Endothelial cell of umbilical vein (primary cell): ENCODE data around the gene TM9SF1. TPM values are rescaled to one million over a fixed set of nuclear protein-coding genes. Genes with fewer than 3 reads are reported as not detected.

Experiments used
- BruUV-seq: library from RNA; stranded (reverse); fragments of 400-500 nt; replicated peaks from 2 replicates; lab custom pipeline; 2021; lab: Mats Ljungman, UMichigan
- CTCF ChIA-PET: fragments of 300-600, 350-600 bp; sonication (Branson Sonifier 250); formaldehyde crosslinking; loops from one replicate; lab custom pipeline; 2021; ENCODE audit warnings: antibody characterized with exemption, inconsistent platforms; lab: Charles Lee
- POLR2A ChIA-PET: fragments of 300-600, 350-600 bp; sonication (Branson Sonifier 250); formaldehyde crosslinking; loops from one replicate; lab custom pipeline; 2021; ENCODE audit warnings: antibody characterized with exemption, inconsistent platforms; lab: Charles Lee
- DNase-seq: peaks from one replicate; pipeline ENCODE4 v3.0.0-alpha.2; 2011; ENCODE audit warnings: low read depth, low spot score
- FAIRE-seq: peaks from 2 replicates; lab custom pipeline; 2011; peaks lifted over from hg19 to GRCh38; lab: Jason Lieb, UNC
- H2AFZ ChIP-seq: 2 replicates; pipeline ENCODE4 v1.6.0; 2012; ENCODE audit warnings: low read depth, low read length, control low read depth, inconsistent platforms
- H3K27ac ChIP-seq: 2 replicates; pipeline ENCODE4 v1.5.1; 2011; ENCODE audit warnings: low read depth, mild to moderate bottlenecking, control low read depth, low read length, moderate library complexity; ENCODE audit not compliant: insufficient read depth
- H3K27me3 ChIP-seq, 2 experiments: 2 replicates each; pipeline versions ENCODE4 v1.6.0 to v1.6.1; 2011; ENCODE audit warnings: low read length in 2 of 2, mixed read lengths in 1 of 2; ENCODE audit not compliant: control insufficient read depth in 2 of 2, insufficient read depth in 2 of 2
- H3K36me3 ChIP-seq, 2 experiments: 2 replicates in 1 of 2; 3 replicates in 1 of 2; pipeline ENCODE4 v1.5.1; 2011; ENCODE audit warnings: low read length in 2 of 2, mild to moderate bottlenecking in 1 of 2, moderate library complexity in 1 of 2; ENCODE audit not compliant: control insufficient read depth in 2 of 2, insufficient read depth in 2 of 2; ENCODE audit errors: extremely low read depth in 1 of 2
- H3K4me1 ChIP-seq: 3 replicates; pipeline ENCODE4 v1.5.1; 2011; ENCODE audit warnings: mild to moderate bottlenecking, low read length; ENCODE audit not compliant: control insufficient read depth, insufficient read depth; ENCODE audit errors: extremely low read depth
- H3K4me2 ChIP-seq: 2 replicates; pipeline ENCODE4 v1.6.1; 2011; ENCODE audit warnings: low read length, control low read depth, mixed read lengths; ENCODE audit not compliant: insufficient read depth
- H3K4me3 ChIP-seq, 3 experiments: fragments of 200-600 bp in 1 of 3; sonication (generic), shearing (Covaris generic) in 1 of 3; replicated peaks in 1 of 3; 2 replicates each; pipeline ENCODE4 v1.5.1; 2011 to 2016; ENCODE audit warnings: control low read depth in 3 of 3, low read length in 3 of 3, mild to moderate bottlenecking in 2 of 3, inconsistent platforms in 1 of 3, low read depth in 1 of 3, moderate library complexity in 1 of 3; ENCODE audit not compliant: insufficient read depth in 1 of 3
- H3K79me2 ChIP-seq: 2 replicates; pipeline ENCODE4 v1.6.0; 2012; ENCODE audit warnings: low read length, inconsistent platforms; ENCODE audit not compliant: control insufficient read depth, insufficient read depth
- H3K9ac ChIP-seq: replicated peaks from 2 replicates; pipeline ENCODE3; 2011; ENCODE audit warnings: low read length, control low read depth; ENCODE audit not compliant: insufficient read depth; ENCODE audit errors: extremely low read depth
- H3K9me1 ChIP-seq: replicated peaks from 3 replicates; pipeline ENCODE4 v1.6.0; 2011; ENCODE audit warnings: mild to moderate bottlenecking, low read length; ENCODE audit not compliant: control insufficient read depth, insufficient read depth; ENCODE audit errors: extremely low read depth
- H3K9me3 ChIP-seq: replicated peaks from 2 replicates; pipeline ENCODE4 v1.5.1; 2012; ENCODE audit warnings: low read length, inconsistent platforms; ENCODE audit not compliant: control insufficient read depth, insufficient read depth
- H4K20me1 ChIP-seq: replicated peaks from 2 replicates; pipeline ENCODE3; 2011; ENCODE audit warnings: mild to moderate bottlenecking, low read length; ENCODE audit not compliant: control insufficient read depth, insufficient read depth; ENCODE audit errors: extremely low read depth
- EZH2 ChIP-seq: IDR thresholded peaks from 2 replicates; pipeline ENCODE4 v1.6.1; 2012; ENCODE audit warnings: borderline replicate concordance, low read depth, mild to moderate bottlenecking, moderate library complexity, low read length, inconsistent platforms; ENCODE audit not compliant: severe bottlenecking
- FOS ChIP-seq: IDR thresholded peaks from 2 replicates; pipeline ENCODE4 v1.6.1; 2011; ENCODE audit warnings: mild to moderate bottlenecking, low read length, moderate library complexity, borderline replicate concordance; ENCODE audit not compliant: insufficient read depth
- POLR2A ChIP-seq: IDR thresholded peaks from 2 replicates; pipeline ENCODE4 v1.6.1; 2012; ENCODE audit warnings: low read depth, mild to moderate bottlenecking, control low read depth, low read length
- POLR2AphosphoS5 ChIP-seq: IDR thresholded peaks from 2 replicates; pipeline ENCODE4 v1.6.1; 2012; ENCODE audit warnings: low read depth, mild to moderate bottlenecking, control low read depth, low read length, moderate library complexity; ENCODE audit not compliant: insufficient read depth
- dilution Hi-C: fragments of 300-500 bp; cut with MboI; formaldehyde crosslinking; loops from one replicate; pipeline ENCODE4 v1.15.0; 2019; ENCODE audit warnings: low sequenced_read_pairs; ENCODE audit not compliant: extremely low pct_ligation_motif_present
- intact Hi-C: fragments of 100-400 bp; cut with micrococcal nuclease; formaldehyde crosslinking; loops from one replicate; pipeline ENCODE4 v1.10.0; 2022
- polyA plus RNA-seq, 4 experiments: library from polyadenylated mRNA; depleted of rRNA in 3 of 4; stranded (reverse) in 3 of 4; unstranded in 1 of 4; fragments of >200 nt; gene quantifications; 2 replicates each; pipeline versions ENCODE4 v1.2.1 to v1.2.3, GENCODE V29; 2011 to 2012; ENCODE audit warnings: missing spikeins in 1 of 4
- total RNA-seq: library from RNA; stranded (reverse); gene quantifications from 2 replicates; pipeline ENCODE4 v1.2.3, GENCODE V29; 2021
- TF ChIP-seq, protein P1 (sequence below): IDR thresholded peaks from 2 replicates; pipeline ENCODE4 v1.6.1; 2011; ENCODE audit not compliant: insufficient read depth, insufficient read length
- TF ChIP-seq, protein P2 (sequence below), 2 donors: IDR thresholded peaks; 1 replicate in 1 of 2; 2 replicates in 1 of 2; pipeline ENCODE4 v1.5.1; 2011; ENCODE audit warnings: low read length in 2 of 2, mild to moderate bottlenecking in 2 of 2, moderate library complexity in 2 of 2, control low read depth in 1 of 2, inconsistent platforms in 1 of 2, low read depth in 1 of 2; ENCODE audit not compliant: insufficient read depth in 1 of 2; ENCODE audit errors: extremely low read depth in 1 of 2

The TM9SF1 gene
- total and polyA plus RNA-seq, 2 donors (not counting 3 experiments of a cell fraction or from before 2014, with no cell fraction given) = 60.7 to 71.5 TPM

GRCh38 chr14:24146453-24146977 is 48.7 kb downstream of the TM9SF1 start, which contains the start of gene PSME2:
Gene PSME2 (minus strand): TSS chr14:24146610. CDS start chr14:24146581, 29 bp downstream.
- intact Hi-C loops (loop anchor here (1.0 to 5.0 kb wide), 5 partner anchors 32 to 286 kb away; partner anchors contain the start of genes DCAF11, DHRS1, IPO4 and NFATC4), dilution Hi-C loops (no loop called here)
- Histone ChIP-seq H2AFZ (peak within 1 kb of the TSS; percentile 91), H4K20me1 (no peaks in the 10 kb centered on the region), H3K4me2 (peak within 1 kb of the TSS; percentile 95), H3K4me1 (peaks cover 19% of the 10 kb centered on the region), H3K4me3 (peak within 1 kb of the TSS; percentile 59 to 86 (median 79)), H3K36me3 (peaks cover 0 to 21% of the 10 kb centered on the region in 2 experiments), H3K9ac (peak within 1 kb of the TSS; percentile 72), H3K27ac (peak within 1 kb of the TSS; percentile 52), H3K9me1 (no peaks in the 10 kb centered on the region), H3K27me3 (no peaks in the 10 kb centered on the region), H3K9me3 (no peaks in the 10 kb centered on the region), H3K79me2 (peaks cover 25% of the 10 kb centered on the region)
- ChIA-PET CTCF (interaction anchor here (0.7 to 7.8 kb wide), 12 partner anchors 10 to 187 kb away, joined by 3 to 63 read pairs (median 4); partner anchors contain the start of genes CIDEB, IRF9, PSME1 and TINF2), POLR2A (interaction anchor here (0.5 to 2.0 kb wide), 9 partner anchors 9 to 245 kb away, joined by 3 to 13 read pairs (median 5); partner anchors contain the start of genes CHMP4A, DCAF11, IRF9 and NRL)
- FAIRE-seq (no peak), DNase-seq (peak; percentile 99)
- BruUV-seq = no TSS peak
- TF ChIP-seq EZH2 (no peak), FOS (no peak), POLR2A (no peak), POLR2AphosphoS5 (peak; percentile 59)
- TF ChIP-seq, protein P1, sequence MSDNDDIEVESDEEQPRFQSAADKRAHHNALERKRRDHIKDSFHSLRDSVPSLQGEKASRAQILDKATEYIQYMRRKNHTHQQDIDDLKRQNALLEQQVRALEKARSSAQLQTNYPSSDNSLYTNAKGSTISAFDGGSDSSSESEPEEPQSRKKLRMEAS = peak; percentile 1
- TF ChIP-seq, protein P2, sequence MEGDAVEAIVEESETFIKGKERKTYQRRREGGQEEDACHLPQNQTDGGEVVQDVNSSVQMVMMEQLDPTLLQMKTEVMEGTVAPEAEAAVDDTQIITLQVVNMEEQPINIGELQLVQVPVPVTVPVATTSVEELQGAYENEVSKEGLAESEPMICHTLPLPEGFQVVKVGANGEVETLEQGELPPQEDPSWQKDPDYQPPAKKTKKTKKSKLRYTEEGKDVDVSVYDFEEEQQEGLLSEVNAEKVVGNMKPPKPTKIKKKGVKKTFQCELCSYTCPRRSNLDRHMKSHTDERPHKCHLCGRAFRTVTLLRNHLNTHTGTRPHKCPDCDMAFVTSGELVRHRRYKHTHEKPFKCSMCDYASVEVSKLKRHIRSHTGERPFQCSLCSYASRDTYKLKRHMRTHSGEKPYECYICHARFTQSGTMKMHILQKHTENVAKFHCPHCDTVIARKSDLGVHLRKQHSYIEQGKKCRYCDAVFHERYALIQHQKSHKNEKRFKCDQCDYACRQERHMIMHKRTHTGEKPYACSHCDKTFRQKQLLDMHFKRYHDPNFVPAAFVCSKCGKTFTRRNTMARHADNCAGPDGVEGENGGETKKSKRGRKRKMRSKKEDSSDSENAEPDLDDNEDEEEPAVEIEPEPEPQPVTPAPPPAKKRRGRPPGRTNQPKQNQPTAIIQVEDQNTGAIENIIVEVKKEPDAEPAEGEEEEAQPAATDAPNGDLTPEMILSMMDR (IDR thresholded peaks at IDR 0.05; ENCODE audit: extremely low read depth in 1 of 2, insufficient read depth in 1 of 2, low read depth in 1 of 2, low read length in 2 of 2) = no peak
